Liver (tissue), 9 donors: ENCODE data around the gene PAPPA. TPM values are rescaled to one million over a fixed set of nuclear protein-coding genes. Genes with fewer than 3 reads are reported as not detected.

Experiments used
- DNase-seq: peaks from one replicate; pipeline ENCODE4 v3.0.0-alpha.2; 2017; ENCODE audit warnings: low spot score
- H3K27ac ChIP-seq, 2 donors: one replicate each; pipeline ENCODE4 v1.7.0; 2013; ENCODE audit warnings: inconsistent platforms in 2 of 2, low read length in 2 of 2, control low read depth in 1 of 2, low read depth in 1 of 2, mild to moderate bottlenecking in 1 of 2
- H3K27me3 ChIP-seq, 4 donors: one replicate each; pipeline versions ENCODE4 v1.6.1 to v1.7.0; 2013; ENCODE audit warnings: low read length in 3 of 4, inconsistent platforms in 1 of 4, mild to moderate bottlenecking in 1 of 4, moderate library complexity in 1 of 4; ENCODE audit not compliant: control insufficient read depth in 4 of 4, insufficient read depth in 4 of 4
- H3K36me3 ChIP-seq, 4 donors: one replicate each; pipeline versions ENCODE4 v1.6.1 to v1.7.0; 2013; ENCODE audit warnings: low read length in 3 of 4, mild to moderate bottlenecking in 3 of 4, low read depth in 1 of 4, moderate library complexity in 1 of 4; ENCODE audit not compliant: control insufficient read depth in 4 of 4, insufficient read depth in 3 of 4
- H3K4me1 ChIP-seq, 4 donors: one replicate each; pipeline versions ENCODE4 v1.6.1 to v1.7.0; 2013; ENCODE audit warnings: low read length in 3 of 4, mild to moderate bottlenecking in 3 of 4, moderate library complexity in 1 of 4; ENCODE audit not compliant: control insufficient read depth in 4 of 4, insufficient read depth in 4 of 4
- H3K4me3 ChIP-seq, 3 donors: one replicate each; pipeline versions ENCODE4 v1.6.1 to v1.7.0; 2013; ENCODE audit warnings: low read length in 3 of 3, control low read depth in 1 of 3, low read depth in 1 of 3, mild to moderate bottlenecking in 1 of 3
- H3K9ac ChIP-seq, 2 donors: one replicate each; pipeline ENCODE4 v1.7.0; 2013; ENCODE audit warnings: low read length in 2 of 2, mild to moderate bottlenecking in 2 of 2, moderate library complexity in 2 of 2, control low read depth in 1 of 2, low read depth in 1 of 2
- H3K9me3 ChIP-seq, 4 donors: one replicate each; pipeline versions ENCODE4 v1.6.1 to v1.7.0; 2013; ENCODE audit warnings: low read length in 3 of 4; ENCODE audit not compliant: control insufficient read depth in 4 of 4
- EGR1 ChIP-seq, 2 donors: IDR thresholded peaks; 2 replicates each; pipeline ENCODE4 v1.6.1; 2016 to 2018; ENCODE audit warnings: antibody characterized with exemption in 2 of 2, low read depth in 2 of 2
- FOXA1 ChIP-seq: IDR thresholded peaks from 2 replicates; pipeline ENCODE4 v1.6.1; 2016; ENCODE audit warnings: antibody characterized with exemption
- FOXA2 ChIP-seq: IDR thresholded peaks from 2 replicates; pipeline ENCODE4 v1.6.1; 2016; ENCODE audit warnings: antibody characterized with exemption
- GABPA ChIP-seq, 2 donors: IDR thresholded peaks in 1 of 2; conservative IDR thresholded peaks in 1 of 2; 2 replicates each; pipeline ENCODE4 v1.6.1; 2016; ENCODE audit warnings: antibody characterized with exemption in 2 of 2, mild to moderate bottlenecking in 1 of 2, moderate library complexity in 1 of 2
- HNF4A ChIP-seq, 2 donors: conservative IDR thresholded peaks; 2 replicates each; pipeline ENCODE4 v1.6.1; 2016; ENCODE audit warnings: antibody characterized with exemption in 2 of 2, mild to moderate bottlenecking in 2 of 2
- JUND ChIP-seq, 2 donors: IDR thresholded peaks; 2 replicates each; pipeline ENCODE4 v1.6.1; 2016; ENCODE audit warnings: antibody characterized with exemption in 2 of 2
- MAX ChIP-seq: IDR thresholded peaks from 2 replicates; pipeline ENCODE4 v1.6.1; 2016; ENCODE audit warnings: antibody characterized with exemption
- NR2F2 ChIP-seq: IDR thresholded peaks from 2 replicates; pipeline ENCODE4 v1.6.1; 2016; ENCODE audit warnings: antibody characterized with exemption
- RAD21 ChIP-seq, 2 donors: IDR thresholded peaks; 2 replicates each; pipeline ENCODE4 v1.6.1; 2016; ENCODE audit warnings: antibody characterized with exemption in 2 of 2, mild to moderate bottlenecking in 2 of 2
- REST ChIP-seq: IDR thresholded peaks from 2 replicates; pipeline ENCODE4 v1.6.1; 2016; ENCODE audit warnings: antibody characterized with exemption, mild to moderate bottlenecking
- RXRA ChIP-seq, 2 donors: IDR thresholded peaks; 2 replicates each; pipeline ENCODE4 v1.6.1; 2017 to 2018; ENCODE audit warnings: antibody characterized with exemption in 2 of 2, mild to moderate bottlenecking in 1 of 2
- SP1 ChIP-seq: IDR thresholded peaks from 2 replicates; pipeline ENCODE4 v1.6.1; 2018; ENCODE audit warnings: antibody characterized with exemption, mild to moderate bottlenecking
- TAF1 ChIP-seq: conservative IDR thresholded peaks from 2 replicates; pipeline ENCODE4 v1.6.1; 2016; ENCODE audit warnings: antibody characterized with exemption, mild to moderate bottlenecking
- YY1 ChIP-seq: IDR thresholded peaks from 2 replicates; pipeline ENCODE4 v1.6.1; 2016; ENCODE audit warnings: antibody characterized with exemption, mild to moderate bottlenecking
- WGBS: extraction: QIAGEN DNeasy Blood & Tissue Kit; methylation state at CpG from one replicate; pipeline ENCODE4 v1.1.7; 2013; 5-methylcytosine and 5-hydroxymethylcytosine counted together
- polyA plus RNA-seq, 2 donors: library from polyadenylated mRNA; stranded (reverse) in 1 of 2; unstranded in 1 of 2; fragments of 200-250 nt in 1 of 2; fragments of >200 nt in 1 of 2; fragmentation: Nextera tagmentation in 1 of 2; extraction: Ambion mirVana in 1 of 2; gene quantifications; one replicate each; pipeline versions ENCODE4 v1.2.1 to v1.2.3, GENCODE V29; 2013 to 2015
- total RNA-seq, 2 donors: library from RNA; depleted of rRNA; stranded (reverse); fragments of >200 nt; gene quantifications; one replicate each; pipeline ENCODE4 v1.2.3, GENCODE V29; 2014
- TF ChIP-seq, protein P1 (sequence below): IDR thresholded peaks from 2 replicates; pipeline ENCODE4 v1.6.1; 2016; ENCODE audit warnings: antibody characterized with exemption
- TF ChIP-seq, protein P2 (sequence below): IDR thresholded peaks from 2 replicates; pipeline ENCODE4 v1.6.1; 2016; ENCODE audit warnings: antibody characterized with exemption
- donor health status: healthy.
- donor health status: healthy.
- donor health status: healthy.
- donor health status: healthy.
- donor health status: healthy.

Gene PAPPA
- total and polyA plus RNA-seq, 4 donors, result 0.03 to 0.33 (median 0.20) TPM

GRCh38 chr9:116144038-116144437 is 9.6 kb upstream of the PAPPA start (continued):
- TF ChIP-seq FOXA1, result no peak
- no peak for TF ChIP-seq MAX
- TF ChIP-seq RXRA (IDR thresholded peaks at IDR 0.05), result no peak
- TF ChIP-seq SP1, result no peak
- no peak for TF ChIP-seq EGR1 (IDR thresholded peaks at IDR 0.05; ENCODE audit: low read depth in 2 of 2)
- TF ChIP-seq FOXA2, result no peak
- no peak for TF ChIP-seq YY1
- TF ChIP-seq TAF1, result no peak
- TF ChIP-seq GABPA (IDR thresholded peaks at IDR 0.05 in 1 of 2, conservative IDR thresholded peaks at IDR 0.05 in 1 of 2), result no peak
- TF ChIP-seq, protein P1, sequence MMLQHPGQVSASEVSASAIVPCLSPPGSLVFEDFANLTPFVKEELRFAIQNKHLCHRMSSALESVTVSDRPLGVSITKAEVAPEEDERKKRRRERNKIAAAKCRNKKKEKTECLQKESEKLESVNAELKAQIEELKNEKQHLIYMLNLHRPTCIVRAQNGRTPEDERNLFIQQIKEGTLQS, result no peak
- TF ChIP-seq HNF4A (conservative IDR thresholded peaks at IDR 0.05), result no peak

DNA sequence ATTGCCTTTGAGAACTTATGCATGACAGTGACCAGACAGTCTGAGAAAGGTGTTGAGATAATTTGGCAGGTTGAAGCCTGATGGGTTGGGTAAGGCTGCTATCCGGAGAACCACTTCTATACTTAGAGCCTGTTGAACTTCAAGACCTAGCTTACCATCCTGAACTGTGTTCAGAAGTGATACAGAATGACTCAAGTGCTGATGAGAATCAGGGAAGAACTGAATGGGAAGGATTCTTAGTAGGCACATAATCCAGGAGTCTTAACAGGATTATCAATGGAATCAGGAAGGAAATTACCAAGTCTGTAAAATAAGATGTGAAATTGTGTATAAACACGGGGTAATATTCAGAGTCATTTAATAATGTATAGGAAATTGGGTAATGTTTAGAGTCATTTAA is 9.0 kb upstream of the PAPPA start:
- Histone ChIP-seq H3K4me1 (no peaks in the 10 kb centered on the region), H3K9me3 (no peaks in the 10 kb centered on the region), H3K27me3 (peaks cover 0 to 20% (median under 1%) of the 10 kb centered on the region in 4 donors), H3K9ac (no peak overlapping the region), H3K27ac (no peak overlapping the region), H3K36me3 (no peaks in the 10 kb centered on the region), H3K4me3 (no peak overlapping the region)
- DNase-seq, result no peak
- 75% methylated on average over 2 of the region's 2 CpGs for WGBS
- TF ChIP-seq REST, result no peak
- no peak for TF ChIP-seq FOXA1
- TF ChIP-seq RXRA (IDR thresholded peaks at IDR 0.05), result no peak
- TF ChIP-seq EGR1 (IDR thresholded peaks at IDR 0.05; ENCODE audit: low read depth in 2 of 2), result no peak

GRCh38 chr9:116145036-116145435 is 8.6 kb upstream of the PAPPA start:
- Histone ChIP-seq H3K4me1 (no peaks in the 10 kb centered on the region), H3K4me3 (no peak overlapping the region), H3K9ac (no peak overlapping the region), H3K27me3 (peaks cover 0 to 20% (median under 1%) of the 10 kb centered on the region in 4 donors), H3K36me3 (no peaks in the 10 kb centered on the region), H3K9me3 (no peaks in the 10 kb centered on the region), H3K27ac (no peak overlapping the region)
- DNase-seq, result no peak
- TF ChIP-seq YY1 (no peak), FOXA1 (no peak), MAX (no peak), REST (no peak), TAF1 (no peak), RXRA (IDR thresholded peaks at IDR 0.05) (no peak), JUND (IDR thresholded peaks at IDR 0.05) (no peak), RAD21 (IDR thresholded peaks at IDR 0.05) (no peak), NR2F2 (no peak), EGR1 (IDR thresholded peaks at IDR 0.05; ENCODE audit: low read depth in 2 of 2) (no peak), SP1 (no peak)
- TF ChIP-seq, protein P2, sequence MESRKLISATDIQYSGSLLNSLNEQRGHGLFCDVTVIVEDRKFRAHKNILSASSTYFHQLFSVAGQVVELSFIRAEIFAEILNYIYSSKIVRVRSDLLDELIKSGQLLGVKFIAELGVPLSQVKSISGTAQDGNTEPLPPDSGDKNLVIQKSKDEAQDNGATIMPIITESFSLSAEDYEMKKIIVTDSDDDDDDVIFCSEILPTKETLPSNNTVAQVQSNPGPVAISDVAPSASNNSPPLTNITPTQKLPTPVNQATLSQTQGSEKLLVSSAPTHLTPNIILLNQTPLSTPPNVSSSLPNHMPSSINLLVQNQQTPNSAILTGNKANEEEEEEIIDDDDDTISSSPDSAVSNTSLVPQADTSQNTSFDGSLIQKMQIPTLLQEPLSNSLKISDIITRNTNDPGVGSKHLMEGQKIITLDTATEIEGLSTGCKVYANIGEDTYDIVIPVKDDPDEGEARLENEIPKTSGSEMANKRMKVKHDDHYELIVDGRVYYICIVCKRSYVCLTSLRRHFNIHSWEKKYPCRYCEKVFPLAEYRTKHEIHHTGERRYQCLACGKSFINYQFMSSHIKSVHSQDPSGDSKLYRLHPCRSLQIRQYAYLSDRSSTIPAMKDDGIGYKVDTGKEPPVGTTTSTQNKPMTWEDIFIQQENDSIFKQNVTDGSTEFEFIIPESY, result no peak
